BE2C (cell line): ENCODE data around the gene GJD3.

Experiments used
- DNase-seq: peaks from one replicate; pipeline ENCODE4 v3.0.0-alpha.2; 2020
- H3K27me3 ChIP-seq: fragments of 250-450 bp; sonication (Bioruptor Pico); 2 replicates; pipeline ENCODE4 v1.5.1; 2020; ENCODE audit warnings: mild to moderate bottlenecking
- H3K36me3 ChIP-seq: fragments of 250-450 bp; sonication (Bioruptor Pico); 2 replicates; pipeline ENCODE4 v1.5.1; 2020; ENCODE audit warnings: mild to moderate bottlenecking
- H3K4me1 ChIP-seq: fragments of 250-450 bp; sonication (Bioruptor Pico); 2 replicates; pipeline ENCODE4 v1.5.1; 2020
- H3K4me3 ChIP-seq: 2 replicates; pipeline ENCODE4 v1.5.1; 2011; ENCODE audit warnings: low read depth, low read length
- H3K9me3 ChIP-seq: fragments of 250-450 bp; sonication (Bioruptor Pico); 2 replicates; pipeline ENCODE4 v1.5.1; 2020
- TF ChIP-seq, protein P1 (sequence below): IDR thresholded peaks from 2 replicates; pipeline ENCODE4 v1.5.1; 2012; ENCODE audit warnings: mild to moderate bottlenecking, low read depth, low read length

GJD3 gene

GRCh38 chr17:40333781-40334448 lies 30.6 kb downstream of the GJD3 start:
- no peaks in the 10 kb centered on the region for H3K27me3 ChIP-seq
- peaks cover 41% of the 10 kb centered on the region for H3K36me3 ChIP-seq
- H3K4me1 ChIP-seq: peaks cover 51% of the 10 kb centered on the region
- DNase-seq: no peak
- no peaks in the 10 kb centered on the region for H3K9me3 ChIP-seq
- TF ChIP-seq, protein P1, sequence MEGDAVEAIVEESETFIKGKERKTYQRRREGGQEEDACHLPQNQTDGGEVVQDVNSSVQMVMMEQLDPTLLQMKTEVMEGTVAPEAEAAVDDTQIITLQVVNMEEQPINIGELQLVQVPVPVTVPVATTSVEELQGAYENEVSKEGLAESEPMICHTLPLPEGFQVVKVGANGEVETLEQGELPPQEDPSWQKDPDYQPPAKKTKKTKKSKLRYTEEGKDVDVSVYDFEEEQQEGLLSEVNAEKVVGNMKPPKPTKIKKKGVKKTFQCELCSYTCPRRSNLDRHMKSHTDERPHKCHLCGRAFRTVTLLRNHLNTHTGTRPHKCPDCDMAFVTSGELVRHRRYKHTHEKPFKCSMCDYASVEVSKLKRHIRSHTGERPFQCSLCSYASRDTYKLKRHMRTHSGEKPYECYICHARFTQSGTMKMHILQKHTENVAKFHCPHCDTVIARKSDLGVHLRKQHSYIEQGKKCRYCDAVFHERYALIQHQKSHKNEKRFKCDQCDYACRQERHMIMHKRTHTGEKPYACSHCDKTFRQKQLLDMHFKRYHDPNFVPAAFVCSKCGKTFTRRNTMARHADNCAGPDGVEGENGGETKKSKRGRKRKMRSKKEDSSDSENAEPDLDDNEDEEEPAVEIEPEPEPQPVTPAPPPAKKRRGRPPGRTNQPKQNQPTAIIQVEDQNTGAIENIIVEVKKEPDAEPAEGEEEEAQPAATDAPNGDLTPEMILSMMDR: no peak
- H3K4me3 ChIP-seq: no peak overlapping the region

DNA sequence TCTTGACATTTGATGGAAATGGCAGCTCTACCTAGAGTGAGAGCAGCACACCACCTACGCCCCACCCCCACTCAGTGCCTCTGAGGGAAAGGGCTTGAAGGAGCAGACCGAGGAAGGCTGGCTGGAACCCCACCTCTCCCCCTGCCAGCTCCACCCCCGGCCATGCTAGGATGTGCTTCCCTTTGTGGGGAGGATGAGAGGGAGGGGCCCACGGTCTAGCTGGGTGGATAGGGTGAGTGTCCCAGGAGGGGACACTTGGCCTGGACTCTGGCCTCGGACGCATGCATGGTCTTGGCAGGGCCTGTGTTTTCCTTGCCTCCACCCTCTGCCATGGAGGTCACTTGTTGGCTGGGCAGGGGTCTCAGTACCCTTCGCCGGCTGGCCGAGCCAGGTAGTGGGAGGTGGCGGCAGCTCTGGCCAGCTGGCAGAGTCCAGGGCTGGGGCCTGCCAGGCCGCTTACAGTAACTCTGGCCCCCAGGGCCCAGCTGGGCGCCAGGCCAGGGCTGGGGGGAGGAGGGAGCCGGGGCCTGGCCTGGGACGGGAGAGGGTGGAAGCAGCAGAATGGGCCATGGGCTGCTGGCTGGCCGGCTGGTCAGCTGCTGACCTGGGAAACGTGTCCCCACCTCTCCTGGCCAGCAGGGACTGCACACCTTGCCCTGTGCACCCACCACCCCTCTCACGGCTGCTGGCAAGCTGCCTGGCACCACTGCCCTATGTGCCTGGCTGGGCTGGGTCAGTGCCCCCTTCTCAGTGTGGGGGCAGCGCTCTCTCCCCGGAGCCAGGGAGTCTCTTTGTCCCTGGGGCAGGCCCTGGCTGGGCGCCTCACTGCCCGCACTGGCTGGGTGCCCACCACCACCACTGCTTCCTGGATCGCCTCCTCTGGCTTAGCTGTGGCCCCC lies 32.5 kb downstream of the GJD3 start:
- TF ChIP-seq, protein P1: no peak
- Histone ChIP-seq H3K4me1 (peaks cover 52% of the 10 kb centered on the region), H3K9me3 (no peaks in the 10 kb centered on the region), H3K4me3 (peak overlapping the region; percentile 16; the same call in 1 of the 2 replicates), H3K27me3 (no peaks in the 10 kb centered on the region), H3K36me3 (peaks cover 40% of the 10 kb centered on the region)
- peak; percentile 83 for DNase-seq

DNA sequence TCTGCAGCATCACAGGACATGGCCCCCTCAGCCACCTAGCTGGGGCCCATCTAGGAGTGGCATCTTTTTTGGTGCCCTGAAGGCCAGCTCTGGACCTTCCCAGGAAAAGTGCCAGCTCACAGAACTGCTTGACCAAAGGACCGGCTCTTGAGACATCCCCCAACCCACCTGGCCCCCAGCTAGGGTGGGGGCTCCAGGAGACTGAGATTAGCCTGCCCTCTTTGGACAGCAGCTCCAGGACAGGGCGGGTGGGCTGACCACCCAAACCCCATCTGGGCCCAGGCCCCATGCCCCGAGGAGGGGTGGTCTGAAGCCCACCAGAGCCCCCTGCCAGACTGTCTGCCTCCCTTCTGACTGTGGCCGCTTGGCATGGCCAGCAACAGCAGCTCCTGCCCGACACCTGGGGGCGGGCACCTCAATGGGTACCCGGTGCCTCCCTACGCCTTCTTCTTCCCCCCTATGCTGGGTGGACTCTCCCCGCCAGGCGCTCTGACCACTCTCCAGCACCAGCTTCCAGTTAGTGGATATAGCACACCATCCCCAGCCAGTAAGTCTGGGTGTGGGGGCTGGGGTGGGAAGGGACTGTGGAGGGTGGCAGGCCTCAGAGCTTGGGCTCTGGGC lies 33.6 kb downstream of the GJD3 start:
- H3K9me3 ChIP-seq: no peaks in the 10 kb centered on the region
- H3K4me1 ChIP-seq: peaks cover 52% of the 10 kb centered on the region
- TF ChIP-seq, protein P1: no peak
- no peaks in the 10 kb centered on the region for H3K27me3 ChIP-seq
- H3K4me3 ChIP-seq: no peak overlapping the region
- H3K36me3 ChIP-seq: peaks cover 40% of the 10 kb centered on the region
- DNase-seq: no peak

DNA sequence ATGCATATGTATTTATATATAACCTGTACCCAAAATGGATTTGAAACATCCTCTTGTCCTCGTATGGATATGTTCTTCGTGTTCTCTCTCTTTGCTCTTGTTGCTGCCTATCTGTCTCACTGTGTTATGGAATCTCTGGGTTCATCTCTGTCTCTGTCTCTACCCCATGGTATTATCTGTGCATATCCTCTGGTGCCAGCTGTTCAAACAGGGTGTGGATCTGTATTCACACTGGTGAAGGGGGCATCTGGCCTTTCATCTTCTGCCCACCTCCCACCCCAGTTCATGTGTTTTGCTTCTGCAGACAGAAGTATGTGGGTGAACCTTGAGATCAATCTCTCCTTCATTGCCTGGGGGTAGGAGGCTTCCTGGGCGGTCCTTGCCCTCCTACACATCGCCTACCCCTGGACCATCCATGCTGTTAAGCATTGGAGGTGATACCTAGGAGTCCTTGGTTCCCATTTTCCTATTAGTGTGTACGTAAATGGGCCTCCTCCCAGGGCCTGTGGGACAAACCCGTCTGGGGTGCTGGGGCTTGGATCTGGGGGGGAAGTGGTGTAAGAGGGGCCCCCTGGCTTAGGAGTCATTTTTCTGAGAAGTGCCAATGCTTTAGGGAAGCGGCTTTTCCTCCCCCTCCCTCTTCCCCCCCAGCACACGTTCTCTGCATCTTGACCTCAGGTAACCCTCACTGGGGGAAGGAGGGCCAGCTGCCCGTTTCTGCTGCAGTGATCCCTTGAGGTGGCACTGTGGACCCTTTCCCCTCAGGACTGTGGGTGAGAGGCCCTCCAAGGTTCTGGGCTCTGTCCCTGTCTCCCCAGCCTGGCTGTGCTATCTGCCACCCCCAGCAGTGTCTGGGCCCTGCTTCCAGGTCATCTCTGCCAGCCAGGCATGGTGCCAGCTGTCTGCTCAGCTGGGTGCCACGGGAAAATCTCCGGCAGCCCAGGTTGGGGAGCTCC lies 34.4 kb downstream of the GJD3 start:
- Histone ChIP-seq H3K36me3 (peaks cover 40% of the 10 kb centered on the region), H3K9me3 (no peaks in the 10 kb centered on the region), H3K4me1 (peaks cover 55% of the 10 kb centered on the region), H3K27me3 (no peaks in the 10 kb centered on the region), H3K4me3 (no peak overlapping the region)
- no peak for DNase-seq
- TF ChIP-seq, protein P1: no peak

GRCh38 chr17:40328386-40328766 lies 36.2 kb downstream of the GJD3 start:
- TF ChIP-seq, protein P1: no peak
- Histone ChIP-seq H3K36me3 (peaks cover 32% of the 10 kb centered on the region), H3K9me3 (no peaks in the 10 kb centered on the region), H3K4me3 (no peak overlapping the region), H3K27me3 (no peaks in the 10 kb centered on the region), H3K4me1 (peaks cover 45% of the 10 kb centered on the region)
- no peak for DNase-seq
